Smooth muscle cell (in vitro differentiated cells): ENCODE measurements around the gene RNLS. TPM values are rescaled to one million over a fixed set of nuclear protein-coding genes. Genes with fewer than 3 reads are reported as not detected.

Source experiments
- DNase-seq: peaks from one replicate; lab custom pipeline; 2025; ENCODE audit not compliant: unreplicated experiment; lab: John Stamatoyannopoulos, UW
- H2AFZ ChIP-seq: fragments of 200-600 bp; sonication (generic); 2 replicates; pipeline ENCODE4 v1.6.0; 2016; ENCODE audit warnings: antibody characterized with exemption, low read depth, mild to moderate bottlenecking
- H3F3A ChIP-seq: fragments of 200-600 bp; sonication (generic); 2 replicates; pipeline ENCODE4 v1.6.0; 2017; ENCODE audit warnings: antibody characterized with exemption, low read depth
- H3K27ac ChIP-seq: fragments of 200-600 bp; sonication (generic); 2 replicates; pipeline ENCODE4 v1.5.1; 2016; ENCODE audit warnings: low read depth, mild to moderate bottlenecking
- H3K27me3 ChIP-seq: fragments of 200-600 bp; sonication (generic); 2 replicates; pipeline ENCODE4 v1.6.1; 2016; ENCODE audit warnings: low read depth, mild to moderate bottlenecking
- H3K36me3 ChIP-seq: fragments of 200-600 bp; sonication (generic); 2 replicates; pipeline ENCODE4 v1.5.1; 2016; ENCODE audit warnings: low read depth
- H3K4me1 ChIP-seq: fragments of 200-600 bp; sonication (generic); 2 replicates; pipeline ENCODE4 v1.5.1; 2016; ENCODE audit warnings: low read depth
- H3K4me2 ChIP-seq: fragments of 200-600 bp; sonication (generic); 2 replicates; pipeline ENCODE4 v1.6.0; 2016; ENCODE audit warnings: mild to moderate bottlenecking
- H3K4me3 ChIP-seq: fragments of 200-600 bp; sonication (generic); 2 replicates; pipeline ENCODE4 v1.5.1; 2016; ENCODE audit warnings: mild to moderate bottlenecking
- H3K79me2 ChIP-seq: fragments of 200-600 bp; sonication (generic); 2 replicates; pipeline ENCODE4 v1.6.0; 2016; ENCODE audit warnings: low read depth, mild to moderate bottlenecking
- H3K9ac ChIP-seq: fragments of 200-600 bp; sonication (generic); 2 replicates; pipeline ENCODE4 v1.6.0; 2016; ENCODE audit warnings: low read depth
- H3K9me3 ChIP-seq: fragments of 200-600 bp; sonication (generic); replicated peaks from 2 replicates; pipeline ENCODE4 v1.5.1; 2016; ENCODE audit warnings: low read depth
- H4K20me1 ChIP-seq: fragments of 200-600 bp; sonication (generic); 2 replicates; pipeline ENCODE4 v1.6.0; 2016; ENCODE audit warnings: low read depth
- WGBS: methylation state at CpG from one replicate; pipeline ENCODE4 v1.1.7; 2016; ENCODE audit warnings: low lambda C conversion rate; 5-methylcytosine and 5-hydroxymethylcytosine counted together
- polyA plus RNA-seq: library from polyadenylated mRNA; unstranded; fragments of >200 nt; fragmentation: Nextera tagmentation; extraction: Ambion mirVana; gene quantifications from 2 replicates; pipeline ENCODE4 v1.2.1, GENCODE V29; 2016
- total RNA-seq: library from RNA; depleted of rRNA; stranded (reverse); fragments of >200 nt; gene quantifications from 2 replicates; pipeline ENCODE4 v1.2.3, GENCODE V29; 2014
- TF ChIP-seq, protein P1 (sequence below): fragments of 200-600 bp; sonication (generic); IDR thresholded peaks from 2 replicates; pipeline ENCODE4 v1.5.1; 2017; ENCODE audit warnings: borderline replicate concordance, mild to moderate bottlenecking, antibody characterized with exemption; ENCODE audit not compliant: insufficient read depth, poor library complexity, severe bottlenecking

RNLS gene
- total and polyA plus RNA-seq, 2 experiments from 2014 or later: 4.8 to 11.2 TPM

GRCh38 chr10:88527245-88527644 lies 55.9 kb downstream of the RNLS start:
- Histone ChIP-seq H4K20me1 (no peaks in the 10 kb centered on the region), H3K4me1 (no peaks in the 10 kb centered on the region), H2AFZ (no peak overlapping the region), H3K9me3 (no peaks in the 10 kb centered on the region), H3K79me2 (no peaks in the 10 kb centered on the region), H3K36me3 (no peaks in the 10 kb centered on the region), H3K27ac (no peak overlapping the region), H3K9ac (no peak overlapping the region), H3K27me3 (peaks cover 4% of the 10 kb centered on the region), H3K4me3 (no peak overlapping the region), H3K4me2 (no peak overlapping the region), H3F3A (no peaks in the 10 kb centered on the region)
- no peak for DNase-seq
- WGBS: 100% methylated on average over 1 of the region's 1 CpG
- TF ChIP-seq, protein P1, sequence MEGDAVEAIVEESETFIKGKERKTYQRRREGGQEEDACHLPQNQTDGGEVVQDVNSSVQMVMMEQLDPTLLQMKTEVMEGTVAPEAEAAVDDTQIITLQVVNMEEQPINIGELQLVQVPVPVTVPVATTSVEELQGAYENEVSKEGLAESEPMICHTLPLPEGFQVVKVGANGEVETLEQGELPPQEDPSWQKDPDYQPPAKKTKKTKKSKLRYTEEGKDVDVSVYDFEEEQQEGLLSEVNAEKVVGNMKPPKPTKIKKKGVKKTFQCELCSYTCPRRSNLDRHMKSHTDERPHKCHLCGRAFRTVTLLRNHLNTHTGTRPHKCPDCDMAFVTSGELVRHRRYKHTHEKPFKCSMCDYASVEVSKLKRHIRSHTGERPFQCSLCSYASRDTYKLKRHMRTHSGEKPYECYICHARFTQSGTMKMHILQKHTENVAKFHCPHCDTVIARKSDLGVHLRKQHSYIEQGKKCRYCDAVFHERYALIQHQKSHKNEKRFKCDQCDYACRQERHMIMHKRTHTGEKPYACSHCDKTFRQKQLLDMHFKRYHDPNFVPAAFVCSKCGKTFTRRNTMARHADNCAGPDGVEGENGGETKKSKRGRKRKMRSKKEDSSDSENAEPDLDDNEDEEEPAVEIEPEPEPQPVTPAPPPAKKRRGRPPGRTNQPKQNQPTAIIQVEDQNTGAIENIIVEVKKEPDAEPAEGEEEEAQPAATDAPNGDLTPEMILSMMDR: no peak

DNA sequence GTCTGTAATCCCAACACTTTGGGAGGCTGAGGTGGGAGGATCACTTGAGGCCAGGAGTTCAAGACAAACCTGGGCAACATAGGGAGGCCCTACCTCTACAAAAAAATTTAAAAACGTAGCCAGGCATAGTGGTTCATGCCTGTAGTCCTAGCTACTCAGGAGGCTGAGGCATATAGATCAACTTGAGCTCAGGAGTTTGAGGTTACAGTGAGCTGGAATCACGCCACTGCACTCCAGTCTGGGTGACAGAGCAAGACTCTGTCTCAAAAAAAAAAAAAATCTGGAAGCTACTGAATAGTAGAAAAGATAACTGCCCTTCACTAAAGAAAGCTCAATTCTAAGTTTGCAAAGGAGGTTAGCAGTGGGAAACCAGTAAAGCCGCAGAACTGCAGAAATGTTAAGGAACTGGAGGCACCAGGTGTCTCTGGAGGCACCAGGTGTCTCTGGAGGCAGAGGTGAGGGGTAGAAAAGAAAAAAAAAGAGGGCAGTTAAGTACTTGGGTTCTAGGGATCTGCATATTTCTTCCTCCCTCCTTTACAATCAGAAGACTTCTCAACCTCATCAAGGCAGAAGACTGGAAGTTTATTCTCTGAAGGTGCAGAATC lies 56.5 kb downstream of the RNLS start:
- Histone ChIP-seq H4K20me1 (no peaks in the 10 kb centered on the region), H3F3A (no peaks in the 10 kb centered on the region), H3K9ac (no peak overlapping the region), H3K27me3 (peaks cover 4% of the 10 kb centered on the region), H3K27ac (no peak overlapping the region), H3K79me2 (no peaks in the 10 kb centered on the region), H3K9me3 (no peaks in the 10 kb centered on the region), H3K4me2 (no peak overlapping the region), H2AFZ (no peak overlapping the region), H3K4me1 (no peaks in the 10 kb centered on the region), H3K4me3 (no peak overlapping the region), H3K36me3 (no peaks in the 10 kb centered on the region)
- TF ChIP-seq, protein P1: no peak
- DNase-seq: no peak
- WGBS: 89% methylated on average over 3 of the region's 3 CpGs

GRCh38 chr10:88525371-88526069 lies 57.6 kb downstream of the RNLS start:
- H3K27ac ChIP-seq: no peak overlapping the region
- H3K27me3 ChIP-seq: peaks cover 13% of the 10 kb centered on the region
- TF ChIP-seq, protein P1: no peak
- no peak overlapping the region for H3K4me3 ChIP-seq
- no peaks in the 10 kb centered on the region for H3K4me1 ChIP-seq
- no peaks in the 10 kb centered on the region for H3F3A ChIP-seq
- no peaks in the 10 kb centered on the region for H3K79me2 ChIP-seq
- no peaks in the 10 kb centered on the region for H3K9me3 ChIP-seq
- no peak for DNase-seq
- H3K9ac ChIP-seq: no peak overlapping the region
- H2AFZ ChIP-seq: no peak overlapping the region
- no peaks in the 10 kb centered on the region for H4K20me1 ChIP-seq
- H3K36me3 ChIP-seq: no peaks in the 10 kb centered on the region
- no peak overlapping the region for H3K4me2 ChIP-seq
- WGBS: 74% methylated on average over 3 of the region's 3 CpGs
